HG03108 (cell line): Measurements from ENCODE around the gene SNAP91.
"Not testable (repeated sequence)": the region's sequence is repeated elsewhere in the genome, so short reads cannot be mapped to it uniquely, and the experiment has no call there.

Experiments used
- ATAC-seq: cut with Tn5 transposase; IDR thresholded peaks from one replicate; pipeline ENCODE4 v1.9.1; 2021; ENCODE audit warnings: moderate library complexity; ENCODE audit not compliant: unreplicated experiment

SNAP91 gene

DNA sequence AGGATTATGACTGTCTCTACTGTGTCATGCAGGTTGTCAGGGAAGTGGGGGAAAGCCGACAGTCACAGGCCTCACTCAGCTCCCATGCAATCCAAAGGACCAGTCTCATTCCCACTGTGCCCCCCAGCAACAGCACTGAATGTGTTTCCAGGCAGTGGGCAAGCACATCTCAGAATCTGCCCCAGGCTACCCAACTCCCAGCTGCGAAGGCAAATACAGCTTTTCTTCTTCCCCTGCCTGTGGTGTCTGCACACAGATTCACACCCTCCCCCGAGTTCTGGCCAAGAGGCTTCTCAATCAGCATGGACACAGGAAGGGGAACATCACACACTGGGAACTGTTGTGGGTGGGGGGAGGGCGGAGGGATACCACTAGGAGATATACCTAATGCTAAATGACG lies 75.3 kb downstream of the SNAP91 start:
- ATAC-seq: no peak

DNA sequence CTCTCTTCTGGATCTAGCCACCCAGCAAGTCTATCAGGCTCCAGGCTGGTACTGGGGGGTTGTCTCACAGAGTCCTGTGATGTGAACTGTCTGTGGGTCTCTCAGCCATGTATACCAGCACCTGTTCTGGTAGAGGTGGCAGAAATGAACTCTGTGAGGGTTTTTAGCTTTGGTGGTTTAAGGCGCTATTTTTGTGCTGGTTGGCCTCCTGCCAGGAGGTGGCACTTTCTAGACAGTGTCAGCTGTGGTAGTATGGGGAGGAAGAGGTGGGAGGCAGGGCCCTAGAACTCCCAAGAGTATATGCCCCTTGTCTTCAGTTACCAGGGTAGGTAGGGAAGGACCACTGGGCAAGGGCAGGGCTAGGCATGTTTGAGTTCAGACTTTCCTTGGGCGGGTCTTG lies 75.8 kb downstream of the SNAP91 start:
- no peak for ATAC-seq

DNA sequence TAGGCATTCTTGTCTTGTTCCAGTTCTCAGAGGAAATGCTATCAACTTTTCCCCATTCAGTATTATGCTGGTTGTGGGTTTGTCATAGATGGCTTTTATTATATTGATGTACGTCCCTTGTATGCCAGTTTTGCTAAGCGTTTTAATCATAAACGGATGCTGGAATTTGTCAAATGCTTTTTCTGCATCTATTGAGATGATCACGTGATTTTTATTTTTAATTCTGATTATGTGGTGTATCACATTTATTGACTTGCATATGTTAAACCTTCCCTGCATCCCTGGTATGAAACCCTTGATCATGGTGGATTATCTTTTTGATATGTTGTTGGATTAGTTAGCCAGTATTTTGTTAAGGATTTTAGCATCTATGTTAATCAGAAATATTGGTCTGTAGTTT lies 79.0 kb downstream of the SNAP91 start:
- ATAC-seq: not testable (repeated sequence)

DNA sequence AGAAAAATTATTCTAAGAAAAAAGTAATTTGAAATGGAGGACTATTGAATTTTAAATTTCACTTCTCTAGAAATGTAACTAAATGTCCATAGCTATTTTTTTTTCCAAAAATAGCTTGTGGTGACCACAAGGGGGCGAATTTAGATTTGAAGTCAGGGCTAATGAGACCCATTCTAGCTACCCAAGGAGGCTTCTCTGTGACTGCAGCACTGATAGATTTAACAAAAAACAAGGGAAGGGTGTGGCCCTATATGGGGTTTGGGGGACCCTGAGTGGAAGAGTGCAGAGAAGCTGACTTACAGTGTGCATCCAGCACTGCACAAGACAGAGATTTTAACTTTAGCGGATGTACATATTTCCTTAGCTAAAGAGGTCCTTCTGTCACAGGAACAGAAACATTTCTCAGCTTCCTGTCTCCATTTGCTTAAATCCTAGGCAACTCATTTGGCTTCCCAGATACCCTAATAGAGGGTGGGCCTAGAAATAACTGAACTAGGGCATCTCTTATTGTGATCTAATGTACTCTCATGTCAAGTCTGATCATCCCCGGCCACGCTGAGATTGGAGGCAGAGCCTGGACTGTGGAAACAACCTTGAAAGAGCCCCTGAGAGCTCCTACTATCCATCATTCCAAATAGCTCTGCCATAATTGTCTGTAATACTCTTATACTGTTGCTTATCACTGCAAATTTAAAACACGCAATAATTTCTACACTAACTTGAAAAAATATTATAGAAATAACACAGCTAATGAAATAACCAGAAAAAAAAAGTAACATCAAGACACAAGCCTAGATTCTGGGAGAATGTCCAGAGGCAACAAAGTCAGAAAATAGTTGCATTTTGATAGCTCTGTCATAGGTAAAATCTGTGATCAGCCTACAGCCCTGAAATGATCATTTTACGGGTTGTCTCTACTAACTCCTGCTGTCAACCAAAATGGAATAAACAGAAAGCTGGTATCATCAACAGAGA lies 93.6 kb downstream of the SNAP91 start:
- no peak for ATAC-seq

DNA sequence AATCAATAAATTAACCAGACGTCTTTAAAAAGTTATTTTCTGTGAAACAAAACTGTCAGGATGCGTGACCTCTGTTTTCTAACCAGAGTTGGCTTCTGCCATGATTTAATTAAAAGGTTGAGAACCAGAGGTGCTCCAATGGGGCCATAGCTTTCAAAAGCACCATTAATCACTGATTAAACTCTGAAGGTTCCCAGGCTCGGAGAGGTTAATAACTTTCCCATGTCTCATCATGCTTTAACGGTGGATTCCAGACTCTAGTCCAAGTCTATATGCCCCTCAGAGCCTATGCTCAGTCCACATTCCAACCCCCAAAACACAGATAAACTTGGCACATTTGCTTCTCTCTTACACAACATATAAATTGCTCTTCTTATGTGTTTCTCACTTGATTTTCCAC lies 95.5 kb downstream of the SNAP91 start:
- no peak for ATAC-seq

DNA sequence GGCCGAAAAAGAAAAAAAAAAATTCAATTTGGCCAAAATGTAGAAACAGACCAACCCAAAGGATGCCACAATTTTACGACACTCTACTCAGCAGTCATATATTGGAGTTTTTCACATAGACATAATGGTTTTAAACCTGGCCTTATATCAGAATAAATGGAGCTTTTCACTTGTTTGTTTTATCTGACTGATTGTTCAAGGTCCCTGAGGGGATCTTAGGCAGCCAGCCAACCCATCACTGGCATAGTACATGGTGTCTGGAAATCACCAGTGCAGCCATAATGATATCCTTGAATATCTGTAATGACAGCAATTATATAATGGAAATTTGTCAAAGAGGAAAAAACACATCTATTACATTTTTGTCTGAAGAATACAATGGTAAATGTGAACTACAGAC lies 99.7 kb downstream of the SNAP91 start:
- no peak for ATAC-seq

DNA sequence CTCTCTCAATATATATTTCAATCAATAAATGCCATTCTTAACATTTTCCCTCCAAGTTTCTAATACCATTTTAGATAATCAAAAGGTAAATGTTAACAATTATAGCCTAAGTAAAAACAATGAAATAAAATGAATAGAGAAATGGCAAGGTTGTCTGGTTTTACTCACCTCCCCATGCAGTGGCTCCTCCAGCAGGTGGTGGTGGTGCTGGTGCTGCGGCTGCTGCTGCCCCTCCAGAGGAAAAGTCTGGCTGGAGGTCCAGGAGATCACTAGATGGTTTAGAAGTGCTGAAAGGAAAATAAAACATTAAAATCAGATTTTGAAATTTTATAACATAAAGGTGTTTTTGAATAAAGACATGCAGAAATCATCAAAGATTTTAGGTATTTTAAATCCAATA lies 103.4 kb downstream of the SNAP91 start:
- ATAC-seq: no peak

DNA sequence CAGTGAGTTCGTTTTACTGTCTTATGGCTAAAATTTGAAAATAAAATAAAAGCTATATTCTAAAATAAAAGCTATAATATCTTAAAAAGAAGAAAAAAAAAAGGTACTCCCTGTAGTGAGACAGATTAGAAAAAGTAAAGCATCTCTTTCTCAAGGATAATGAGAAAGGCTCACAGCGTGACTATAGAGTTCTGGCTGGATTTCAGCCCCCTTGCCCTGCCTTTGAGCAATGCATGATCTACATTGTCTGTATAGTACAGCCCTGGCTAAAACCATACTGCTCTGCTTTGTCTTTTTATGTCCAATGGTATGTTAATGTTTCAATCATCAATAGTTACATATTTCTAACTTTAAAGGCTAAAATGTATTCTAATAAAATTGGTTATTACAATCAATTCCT lies 105.3 kb downstream of the SNAP91 start:
- no peak for ATAC-seq

DNA sequence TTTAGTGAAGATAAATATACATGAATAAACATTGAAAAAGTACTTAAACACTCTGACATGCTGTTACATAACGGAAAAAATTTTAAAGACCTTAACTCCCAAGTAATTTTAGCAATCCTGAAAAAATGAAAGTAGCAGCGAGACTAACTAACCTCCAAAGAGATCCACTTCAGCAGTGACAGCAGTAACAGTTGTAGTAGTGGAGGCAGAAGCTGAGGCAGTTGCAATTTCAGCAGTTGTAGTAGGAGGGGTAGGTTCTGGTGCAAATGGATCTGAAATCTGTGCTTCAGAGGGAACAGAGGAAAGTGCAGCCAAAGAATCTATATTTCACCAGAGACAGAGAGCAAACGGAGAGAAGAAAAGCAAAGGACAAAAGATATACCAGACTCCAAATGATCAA lies 107.8 kb downstream of the SNAP91 start:
- ATAC-seq: no peak

DNA sequence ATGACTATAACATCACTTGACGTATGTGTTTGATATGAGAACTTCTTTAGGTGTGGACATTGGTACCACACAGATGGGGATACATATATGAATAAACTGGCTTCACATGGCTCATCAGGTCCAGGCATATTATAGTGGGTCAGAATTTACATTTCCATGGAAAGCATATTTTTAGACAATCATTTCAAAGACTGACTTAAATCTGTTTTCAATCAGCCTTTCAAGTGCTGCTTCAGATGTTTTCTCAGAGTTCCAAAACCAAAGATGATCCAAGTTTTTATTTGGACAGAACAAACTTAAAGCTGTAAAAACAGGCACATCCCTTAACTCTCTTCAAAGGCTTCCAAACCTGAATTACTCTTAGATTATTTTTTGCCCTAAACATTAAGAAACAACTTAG lies 108.4 kb downstream of the SNAP91 start:
- ATAC-seq: no peak

DNA sequence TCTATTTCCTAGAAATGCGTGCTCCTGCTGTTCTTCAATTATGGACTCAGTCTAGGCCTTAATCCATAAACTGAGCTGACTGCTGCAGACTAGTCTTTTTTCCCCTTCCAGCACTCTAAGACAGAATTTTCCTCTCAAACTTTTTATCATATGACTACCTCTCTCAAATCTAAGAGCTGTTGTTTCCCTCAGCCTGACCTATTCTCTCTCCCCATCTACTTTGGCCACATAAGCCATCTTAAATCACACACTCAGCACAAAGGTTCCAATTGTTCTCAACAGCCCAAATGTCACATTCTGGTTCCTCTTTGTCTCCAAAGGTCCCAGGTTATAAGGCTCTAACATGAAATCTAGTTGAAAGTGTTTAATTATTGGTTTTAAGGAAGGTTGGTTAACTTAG lies 111.4 kb downstream of the SNAP91 start:
- no peak for ATAC-seq

DNA sequence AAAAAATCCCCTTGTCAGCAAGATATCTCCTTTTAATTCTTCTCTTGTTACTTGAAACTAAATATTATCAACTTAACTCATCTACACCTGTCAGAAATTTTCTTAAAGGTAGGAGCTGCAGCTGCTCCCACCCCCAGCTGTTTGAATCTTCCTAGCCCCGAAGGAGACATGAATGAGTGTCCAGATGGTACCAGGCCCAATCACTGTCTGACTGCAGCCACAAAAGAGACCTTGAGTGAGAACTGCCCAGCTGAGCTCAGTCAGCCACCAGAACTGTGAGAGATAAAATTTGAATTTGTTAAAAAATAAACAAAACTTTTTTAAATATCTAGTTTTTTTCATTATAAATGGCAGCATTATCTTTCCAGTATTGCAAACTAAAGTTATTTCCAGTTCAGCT lies 111.8 kb downstream of the SNAP91 start:
- ATAC-seq: no peak

DNA sequence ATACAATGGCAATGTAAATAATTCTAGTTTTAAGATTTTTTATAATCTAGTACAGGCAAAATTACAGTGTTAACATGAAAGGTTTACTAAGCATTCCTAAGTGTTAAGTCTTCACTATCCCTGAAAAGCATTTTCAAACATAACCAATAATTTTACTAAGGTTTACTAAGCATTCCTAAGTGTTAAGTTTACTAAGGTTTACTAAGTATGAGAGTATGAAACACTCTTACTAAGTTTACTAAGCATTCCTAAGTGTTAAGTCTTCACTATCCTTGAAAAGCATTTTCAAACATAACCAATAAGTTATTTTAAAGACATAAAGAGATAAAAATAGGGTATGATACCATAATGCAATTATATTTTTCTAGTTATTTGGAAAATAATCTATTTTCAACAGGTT lies 114.0 kb downstream of the SNAP91 start:
- no peak for ATAC-seq

DNA sequence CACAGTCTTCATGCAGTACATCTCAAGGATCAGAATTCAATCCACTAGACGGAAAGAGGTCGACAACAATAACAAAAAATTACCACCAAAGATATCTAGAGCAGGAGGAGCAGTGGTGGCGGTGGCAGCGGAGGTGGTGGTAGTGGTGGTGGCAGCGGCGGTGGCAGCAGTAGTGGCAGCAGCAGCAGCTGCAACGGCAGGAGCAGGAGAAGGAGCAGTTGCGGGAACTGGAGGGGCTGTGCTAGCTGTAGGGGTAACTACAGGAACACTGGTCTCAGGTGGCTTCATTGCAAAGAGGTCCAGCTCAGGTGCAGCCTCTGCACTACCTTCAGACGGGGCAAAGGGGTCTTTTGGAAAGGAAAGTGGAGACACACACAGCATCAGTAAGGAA lies 115.5 kb downstream of the SNAP91 start:
- ATAC-seq: no peak

DNA sequence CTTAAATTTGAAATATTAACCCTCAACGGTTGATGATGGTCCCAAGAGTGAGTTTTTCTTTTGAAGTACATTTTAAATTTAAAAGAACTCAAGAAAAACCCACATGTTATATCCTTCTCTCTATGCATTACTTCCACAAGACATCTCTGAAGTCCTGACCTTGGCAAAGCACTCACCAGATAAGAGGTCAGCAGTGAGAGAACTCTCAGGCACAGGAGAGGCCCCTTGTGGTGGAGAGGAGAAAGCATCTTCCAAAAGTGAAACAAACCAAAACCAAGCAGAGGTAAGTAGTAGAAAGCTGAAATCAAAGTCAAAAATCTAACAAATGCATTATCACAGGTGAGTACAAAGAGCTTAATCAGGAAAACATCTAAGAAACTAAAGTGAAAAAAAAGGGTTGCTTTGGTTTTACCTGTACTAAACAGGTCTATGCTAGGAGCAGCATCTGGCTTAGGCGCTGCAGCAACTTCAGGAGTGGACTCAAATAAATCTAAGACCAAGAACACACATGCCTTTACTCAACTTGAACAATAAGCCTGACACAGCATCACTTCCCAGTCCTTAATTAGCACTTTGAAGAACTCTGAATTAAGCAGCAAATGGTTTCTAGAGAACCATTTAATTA lies 116.0 kb downstream of the SNAP91 start:
- peak; percentile 90 for ATAC-seq

DNA sequence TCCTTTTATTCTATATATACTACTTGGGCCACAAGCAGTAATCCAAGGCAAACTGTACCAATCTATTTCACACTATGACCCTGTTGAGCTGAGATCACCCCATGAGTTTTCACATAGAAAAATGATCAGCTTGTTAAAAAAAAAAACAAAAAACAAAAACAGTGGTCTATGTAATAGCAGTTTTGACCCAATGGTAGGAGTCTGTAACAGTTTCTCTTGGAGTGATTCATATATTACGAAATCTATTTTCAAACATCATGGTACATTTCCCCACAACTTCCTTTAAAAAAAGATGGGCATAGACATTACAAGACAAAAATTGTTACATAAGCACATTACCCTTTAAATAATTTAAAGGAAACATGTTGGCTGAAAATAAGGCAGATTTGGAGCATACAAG lies 118.5 kb downstream of the SNAP91 start:
- ATAC-seq: no peak

DNA sequence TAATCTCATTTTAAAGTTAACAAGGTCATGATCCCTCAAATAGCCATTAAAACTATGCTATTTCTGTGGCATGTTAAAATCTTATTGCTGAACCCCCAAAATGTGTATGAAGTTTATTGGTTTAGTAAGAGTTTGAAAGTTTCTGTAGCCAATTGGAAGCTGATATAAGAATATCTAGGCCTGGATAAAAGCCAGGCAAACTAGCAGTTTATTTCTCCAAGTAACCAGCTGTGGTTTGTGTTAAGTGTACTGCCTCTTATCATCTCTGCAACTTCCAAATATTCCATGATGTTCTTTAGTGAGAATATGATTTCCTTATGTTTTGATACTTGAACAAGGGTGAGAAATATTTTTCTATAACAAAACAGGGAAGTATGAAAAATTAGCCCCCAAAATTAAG lies 119.8 kb downstream of the SNAP91 start:
- ATAC-seq: no peak

DNA sequence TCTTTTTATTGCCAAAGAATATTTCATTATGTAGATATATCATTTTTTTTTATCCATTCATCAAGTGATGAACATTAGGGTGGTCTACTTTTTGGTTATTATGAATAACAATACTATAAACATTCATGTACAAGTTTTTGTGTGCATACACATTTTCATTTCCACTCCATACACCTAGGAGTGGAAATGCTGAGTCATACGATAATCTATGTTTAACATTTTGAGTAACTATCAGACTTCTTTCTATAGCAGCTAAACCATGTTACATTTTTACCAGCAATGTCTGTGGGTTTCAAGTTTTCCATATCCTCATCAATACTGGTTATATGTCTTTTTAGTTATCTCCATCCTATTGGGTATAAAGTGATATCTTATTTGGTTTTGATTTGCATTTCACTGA lies 130.8 kb downstream of the SNAP91 start:
- ATAC-seq: no peak

DNA sequence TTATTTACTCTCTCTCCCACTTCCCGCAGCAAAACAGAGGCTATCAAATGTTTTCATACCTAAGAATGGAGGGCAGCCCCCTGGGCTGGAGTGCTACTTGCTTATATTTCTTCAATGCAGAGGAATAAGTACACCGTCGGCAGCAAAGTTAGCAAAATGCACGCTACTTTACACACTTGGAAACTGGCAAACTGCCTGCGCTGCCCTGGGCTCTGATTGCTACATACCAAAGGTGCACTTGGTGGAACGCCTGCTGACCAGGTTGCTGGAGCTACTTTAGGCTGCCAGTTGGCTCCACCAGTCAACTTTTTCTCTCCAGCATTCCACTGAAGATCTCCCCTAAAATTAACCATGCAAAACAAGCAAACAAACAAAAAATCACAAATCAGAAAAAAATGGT lies 134.1 kb downstream of the SNAP91 start:
- no peak for ATAC-seq

DNA sequence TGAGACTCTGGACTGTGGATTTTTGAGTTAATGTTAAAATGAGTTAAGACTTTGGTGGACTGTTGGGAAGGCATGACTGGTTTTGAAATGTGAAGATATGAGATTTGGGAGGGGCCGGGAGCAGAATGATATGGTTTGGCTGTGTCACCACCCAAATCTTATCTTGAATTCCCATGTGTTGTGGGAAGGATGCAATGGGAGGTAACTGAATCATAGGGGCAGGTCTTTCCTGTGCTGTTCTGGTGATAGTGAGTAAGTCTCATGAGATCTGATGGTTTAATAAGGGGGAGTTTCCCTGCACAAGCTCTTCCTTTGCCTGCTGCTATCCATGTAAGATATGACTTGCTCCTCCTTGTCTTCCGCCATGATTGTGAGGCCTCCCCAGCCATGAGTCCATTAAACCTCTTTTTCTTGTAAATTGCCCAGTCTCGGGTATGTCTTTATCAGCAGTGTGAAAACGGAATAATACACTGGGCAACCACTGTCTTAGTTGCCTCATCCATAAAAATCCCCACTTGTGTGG lies 137.2 kb downstream of the SNAP91 start:
- ATAC-seq: not testable (repeated sequence)

DNA sequence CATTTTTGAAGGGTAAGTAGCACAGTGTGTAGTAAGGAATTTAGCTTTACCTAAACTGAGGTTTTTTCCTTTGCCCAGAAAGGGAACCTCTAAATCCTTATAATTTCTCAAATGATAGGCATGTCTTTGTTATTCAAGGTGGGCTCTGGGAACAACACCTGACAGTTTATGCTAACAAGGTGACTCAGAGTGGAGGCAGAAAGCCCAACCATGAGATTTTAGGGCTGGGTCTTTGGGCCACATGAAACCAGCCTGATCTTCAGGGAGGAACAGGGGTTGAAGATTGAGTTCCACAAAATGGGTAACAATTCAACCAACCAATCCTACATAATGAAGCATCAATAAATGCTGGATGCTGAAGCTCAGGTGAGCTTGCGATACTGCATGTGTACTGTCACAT lies 149.9 kb downstream of the SNAP91 start:
- ATAC-seq: no peak

DNA sequence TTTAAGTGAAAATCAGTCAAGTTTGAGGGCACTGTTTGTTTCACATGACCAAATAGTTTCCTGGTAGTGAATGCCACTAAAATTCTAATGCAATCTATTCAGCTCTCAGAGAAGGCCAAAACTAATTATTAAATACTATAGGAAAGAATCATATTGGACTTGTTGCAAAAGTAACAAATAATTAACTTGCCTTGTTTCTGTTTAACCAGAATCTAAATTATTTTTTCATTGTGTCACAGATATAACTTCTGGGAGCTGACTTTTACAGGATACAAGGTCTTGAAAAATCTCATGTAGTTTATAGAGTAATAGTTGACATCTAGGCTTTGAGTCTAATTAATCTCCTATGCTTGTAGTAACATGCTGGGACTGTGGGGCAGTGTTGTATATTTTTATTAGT lies 152.0 kb downstream of the SNAP91 start:
- ATAC-seq: no peak
